ENCODE data around the gene SLC6A20. TPM values are rescaled to one million over a fixed set of nuclear protein-coding genes. Genes with fewer than 3 reads are reported as not detected.
A peak's percentile ranks its signal among the peaks of the same experiment; 100 is the strongest.

SLC6A20 gene
- total RNA-seq, 4 donors from 2014 or later = 0.04 to 0.32 (median 0.19) TPM; not detected in 1

GRCh38 chr3:45802146-45802545 lies 5.8 kb upstream of the SLC6A20 start:
- intact Hi-C loops (cut with DNase I) = no loop called here
- WGBS, 2 donors = 67 to 86% methylated on average over 3 to 7 of the region's 9 CpGs
- DNase-seq = no peak

GRCh38 chr3:45800611-45801010 lies 4.3 kb upstream of the SLC6A20 start:
- H3K27ac ChIP-seq = no peak overlapping the region
- no peak overlapping the region for H3K4me3 ChIP-seq
- peaks cover 5 to 46% (median 11%) of the 10 kb centered on the region in 4 donors for H3K27me3 ChIP-seq
- no peaks in the 10 kb centered on the region for H3K9me3 ChIP-seq
- no peaks in the 10 kb centered on the region for H3K36me3 ChIP-seq
- H3K4me1 ChIP-seq = peaks cover 5 to 13% (median 12%) of the 10 kb centered on the region in 3 donors
- no peak for TF ChIP-seq POLR2A (IDR thresholded peaks at IDR 0.05)
- TF ChIP-seq CTCF (IDR thresholded peaks at IDR 0.05) = no peak
- 47 to 75% methylated on average over 2 of the region's 4 CpGs for WGBS, 2 donors
- no peak for DNase-seq
- intact Hi-C loops (cut with DNase I) = no loop called here

More at GRCh38 chr3:45802146-45802545, 5.8 kb upstream of the SLC6A20 start:
- Histone ChIP-seq H3K36me3 (no peaks in the 10 kb centered on the region), H3K4me1 (no peaks in the 10 kb centered on the region), H3K9me3 (no peaks in the 10 kb centered on the region), H3K27me3 (peaks cover 0 to 31% (median 1%) of the 10 kb centered on the region in 4 donors), H3K27ac (no peak overlapping the region), H3K4me3 (no peak overlapping the region)
- no peak for TF ChIP-seq POLR2A (IDR thresholded peaks at IDR 0.05)
- no peak for TF ChIP-seq CTCF (IDR thresholded peaks at IDR 0.05)

GRCh38 chr3:45799586-45799985 lies 3.2 kb upstream of the SLC6A20 start:
- intact Hi-C loops (cut with DNase I) = no loop called here
- H3K27me3 ChIP-seq = peaks cover 5 to 56% (median 12%) of the 10 kb centered on the region in 4 donors
- DNase-seq = no peak

GRCh38 chr3:45798034-45798433 lies 1.7 kb upstream of the SLC6A20 start:
- TF ChIP-seq CTCF (IDR thresholded peaks at IDR 0.05) (no peak), POLR2A (IDR thresholded peaks at IDR 0.05) (no peak)
- Histone ChIP-seq H3K9me3 (no peaks in the 10 kb centered on the region), H3K36me3 (no peaks in the 10 kb centered on the region), H3K4me3 (no peak overlapping the region), H3K4me1 (peaks cover 5 to 15% (median 12%) of the 10 kb centered on the region in 3 donors), H3K27ac (no peak overlapping the region), H3K27me3 (peaks cover 5 to 69% (median 12%) of the 10 kb centered on the region in 4 donors)
- WGBS, 2 donors = 68 to 96% methylated on average over 4 of the region's 4 CpGs
- no peak for DNase-seq
- intact Hi-C loops (cut with DNase I) = no loop called here

More at GRCh38 chr3:45799586-45799985, 3.2 kb upstream of the SLC6A20 start:
- TF ChIP-seq CTCF (IDR thresholded peaks at IDR 0.05) (no peak), POLR2A (IDR thresholded peaks at IDR 0.05) (no peak)
- H3K27ac ChIP-seq = no peak overlapping the region
- H3K36me3 ChIP-seq = no peaks in the 10 kb centered on the region
- peaks cover 5 to 15% (median 12%) of the 10 kb centered on the region in 3 donors for H3K4me1 ChIP-seq
- no peaks in the 10 kb centered on the region for H3K9me3 ChIP-seq
- no peak overlapping the region for H3K4me3 ChIP-seq
- 100% methylated on average over 1 of the region's 2 CpGs for WGBS, 2 donors

- H3K4me1 ChIP-seq = peaks cover 5 to 15% (median 12%) of the 10 kb centered on the region in 3 donors
- no peaks in the 10 kb centered on the region for H3K36me3 ChIP-seq
- intact Hi-C loops (cut with DNase I) = no loop called here
- H3K27me3 ChIP-seq = peaks cover 5 to 79% (median 12%) of the 10 kb centered on the region in 4 donors
- H3K27ac ChIP-seq = no peak overlapping the region
- TF ChIP-seq POLR2A (IDR thresholded peaks at IDR 0.05) (no peak), CTCF (IDR thresholded peaks at IDR 0.05) (no peak)
- no peaks in the 10 kb centered on the region for H3K9me3 ChIP-seq
- no peak for DNase-seq
- H3K4me3 ChIP-seq = peak overlapping the region in 3 of 4 donors; percentile 41 to 65 (median 52)
- 66 to 78% methylated on average over 10 to 13 of the region's 13 CpGs for WGBS, 2 donors
These were observed 734 bp upstream of the SLC6A20 start for GRCh38 chr3:45796902-45797637.
